GM12875 (cell line): ENCODE measurements around the gene IL18R1.

Experiments used
- H3K4me3 ChIP-seq: one replicate; pipeline ENCODE4 v1.5.1; 2011; ENCODE audit warnings: low read depth, low read length, control low read depth
- CTCF ChIP-seq: IDR thresholded peaks from 2 replicates; pipeline ENCODE4 v1.5.1; 2011; ENCODE audit warnings: low read depth, mild to moderate bottlenecking, control low read depth, inconsistent platforms, low read length, moderate library complexity, borderline replicate concordance; ENCODE audit not compliant: insufficient read depth

Gene IL18R1

DNA sequence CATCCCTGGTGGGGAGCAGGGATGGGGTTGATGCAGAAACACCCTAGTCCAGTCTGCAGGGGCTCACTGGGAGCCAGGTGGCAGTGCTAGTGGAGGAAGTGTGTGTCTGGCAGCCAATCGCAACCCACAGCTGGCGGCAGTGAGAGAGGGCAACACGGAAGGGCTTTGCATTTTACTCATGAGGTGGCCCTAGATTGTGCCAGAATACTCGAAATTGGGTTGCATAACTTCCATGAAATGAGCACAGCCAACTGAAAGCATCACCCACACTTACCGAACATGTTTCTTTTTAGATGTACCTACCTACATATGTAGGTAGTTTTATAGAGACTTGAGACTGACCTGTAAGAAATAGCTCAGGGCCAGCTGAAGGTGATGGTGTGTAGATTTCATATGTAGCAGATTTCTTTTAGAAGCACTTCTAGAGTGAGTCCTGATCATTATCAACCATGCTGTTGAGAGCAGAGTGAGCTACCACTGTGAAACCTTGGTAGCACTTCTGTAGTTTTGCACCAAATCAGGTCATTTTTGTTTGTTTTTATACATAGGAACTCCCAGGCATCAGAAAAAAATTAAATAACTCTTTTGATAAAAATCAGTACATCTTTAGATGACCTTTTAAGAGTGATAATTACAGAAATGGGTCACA, 13.0 kb downstream of the IL18R1 start:
- H3K4me3 ChIP-seq = no peak overlapping the region
- no peak for TF ChIP-seq CTCF

GRCh38 chr2:102369866-102370265, 14.3 kb downstream of the IL18R1 start:
- no peak for TF ChIP-seq CTCF
- H3K4me3 ChIP-seq = no peak overlapping the region

- no peak for TF ChIP-seq CTCF
These were observed 20.5 kb downstream of the IL18R1 start for GRCh38 chr2:102376052-102376591.

DNA sequence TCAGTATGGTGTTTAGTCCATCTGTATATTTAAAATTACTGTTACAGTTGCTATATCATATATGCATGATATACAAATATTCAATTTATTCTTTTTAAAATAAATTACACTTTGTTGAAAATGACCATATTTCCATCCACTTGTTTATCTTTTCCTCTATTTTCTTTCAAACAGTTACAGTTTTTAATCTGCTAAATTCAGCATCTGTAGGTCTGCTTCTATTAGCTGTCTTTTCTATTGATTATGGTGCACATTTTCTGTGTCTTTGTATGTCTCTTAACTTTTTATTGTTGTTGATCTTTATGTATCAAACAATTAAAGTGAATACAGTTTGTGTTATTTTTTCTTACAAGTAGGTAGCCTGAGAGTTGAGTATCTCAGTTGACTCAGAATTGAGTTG, 28.1 kb downstream of the IL18R1 start:
- no peak overlapping the region for H3K4me3 ChIP-seq
- no peak for TF ChIP-seq CTCF

More at GRCh38 chr2:102376052-102376591, 20.5 kb downstream of the IL18R1 start:
- H3K4me3 ChIP-seq = no peak overlapping the region

GRCh38 chr2:102385522-102385921, 29.9 kb downstream of the IL18R1 start:
- no peak for TF ChIP-seq CTCF
- H3K4me3 ChIP-seq = no peak overlapping the region

DNA sequence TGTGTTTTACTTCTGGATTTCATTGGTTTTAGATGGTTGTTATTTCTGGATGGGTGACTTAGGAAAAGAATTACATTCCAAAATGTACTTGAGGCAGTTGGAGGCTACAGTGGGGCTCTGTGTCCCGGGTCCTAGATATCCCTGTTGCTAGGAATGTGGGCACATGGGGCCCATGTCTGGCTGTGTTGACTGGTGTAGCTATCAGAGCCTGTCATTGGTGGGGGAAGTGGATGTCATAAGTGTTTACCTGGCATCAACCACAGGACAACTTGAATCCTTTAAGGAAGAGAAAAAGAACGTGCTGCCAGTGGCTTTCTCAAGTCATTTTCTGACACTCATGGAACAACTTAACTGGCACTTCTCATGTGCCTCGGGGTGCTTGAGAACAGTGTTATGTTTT, 30.4 kb downstream of the IL18R1 start:
- TF ChIP-seq CTCF = no peak
- no peak overlapping the region for H3K4me3 ChIP-seq

GRCh38 chr2:102386867-102387541, 31.4 kb downstream of the IL18R1 start:
- no peak overlapping the region for H3K4me3 ChIP-seq
- no peak for TF ChIP-seq CTCF
